ENCODE measurements around the gene PDLIM5.

The PDLIM5 gene

GRCh38 chr4:94455081-94455480, 3.3 kb downstream of the PDLIM5 start:
- TF ChIP-seq CTCF (IDR thresholded peaks at IDR 0.05; ENCODE audit: insufficient read depth, low read length, poor library complexity, severe bottlenecking), result no peak
- Histone ChIP-seq H3K4me3 (replicated peaks; ENCODE audit: low read depth, low read length) (no peak overlapping the region), H3K27me3 (replicated peaks; ENCODE audit: control insufficient read depth, insufficient read depth, low read length) (no peaks in the 10 kb centered on the region), H3K36me3 (ENCODE audit: control insufficient read depth, insufficient read depth, low read length) (no peaks in the 10 kb centered on the region; the same call in none of the 2 replicates)
- no peak for DNase-seq (ENCODE audit: extremely low read depth, insufficient read length)

DNA sequence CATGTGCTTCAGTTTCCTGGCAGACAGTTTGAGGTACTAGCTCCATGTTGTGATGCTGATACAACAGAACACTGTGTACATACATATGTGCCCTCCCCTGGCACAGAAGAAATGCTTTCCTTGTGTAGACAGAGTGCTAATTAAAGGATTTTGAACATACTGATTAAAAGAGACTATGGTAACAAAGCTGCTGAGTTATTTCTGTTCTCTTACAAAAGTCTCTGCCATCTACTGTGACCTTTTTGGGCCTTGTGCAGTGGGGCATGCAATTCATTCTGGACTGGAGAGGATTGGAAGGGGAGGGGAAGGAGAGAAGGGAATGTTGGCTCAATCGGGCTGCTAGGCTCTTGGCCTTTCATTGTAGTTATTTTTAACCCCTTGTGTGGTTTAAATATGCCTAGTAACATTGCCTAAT, 6.0 kb downstream of the PDLIM5 start:
- Histone ChIP-seq H3K27me3 (replicated peaks; ENCODE audit: control insufficient read depth, insufficient read depth, low read length) (no peaks in the 10 kb centered on the region), H3K4me3 (replicated peaks; ENCODE audit: low read depth, low read length) (no peak overlapping the region), H3K36me3 (ENCODE audit: control insufficient read depth, insufficient read depth, low read length) (no peaks in the 10 kb centered on the region; the same call in none of the 2 replicates)
- no peak for TF ChIP-seq CTCF (IDR thresholded peaks at IDR 0.05; ENCODE audit: insufficient read depth, low read length, poor library complexity, severe bottlenecking)
- no peak for DNase-seq (ENCODE audit: extremely low read depth, insufficient read length)

DNA sequence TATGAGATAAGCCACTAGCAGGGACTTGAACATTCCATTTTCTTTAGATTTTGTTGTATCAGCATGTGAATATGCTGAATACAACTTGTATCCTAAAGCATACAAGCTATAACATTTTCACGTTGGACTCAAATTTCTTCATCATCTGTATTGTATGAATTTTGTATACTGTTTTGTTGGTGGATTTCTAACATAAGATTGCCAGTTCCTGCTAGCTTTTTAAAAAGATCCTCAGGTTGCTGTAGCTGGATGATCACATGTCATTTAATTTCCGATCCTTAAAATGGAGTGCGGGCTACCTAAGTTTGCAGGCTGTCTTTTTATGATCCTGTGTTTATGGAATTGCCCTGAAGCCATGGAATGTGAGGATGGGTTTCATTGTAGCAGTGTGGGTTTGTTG, 6.9 kb downstream of the PDLIM5 start:
- Histone ChIP-seq H3K27me3 (replicated peaks; ENCODE audit: control insufficient read depth, insufficient read depth, low read length) (no peaks in the 10 kb centered on the region), H3K4me3 (replicated peaks; ENCODE audit: low read depth, low read length) (no peak overlapping the region), H3K36me3 (ENCODE audit: control insufficient read depth, insufficient read depth, low read length) (no peaks in the 10 kb centered on the region; the same call in none of the 2 replicates)
- no peak for TF ChIP-seq CTCF (IDR thresholded peaks at IDR 0.05; ENCODE audit: insufficient read depth, low read length, poor library complexity, severe bottlenecking)
- DNase-seq (ENCODE audit: extremely low read depth, insufficient read length), result no peak

GRCh38 chr4:94459462-94460161, 7.9 kb downstream of the PDLIM5 start:
- Histone ChIP-seq H3K27me3 (replicated peaks; ENCODE audit: control insufficient read depth, insufficient read depth, low read length) (no peaks in the 10 kb centered on the region), H3K36me3 (ENCODE audit: control insufficient read depth, insufficient read depth, low read length) (no peaks in the 10 kb centered on the region; the same call in none of the 2 replicates), H3K4me3 (replicated peaks; ENCODE audit: low read depth, low read length) (no peak overlapping the region)
- TF ChIP-seq CTCF (IDR thresholded peaks at IDR 0.05; ENCODE audit: insufficient read depth, low read length, poor library complexity, severe bottlenecking), result no peak
- DNase-seq (ENCODE audit: extremely low read depth, insufficient read length), result no peak

DNA sequence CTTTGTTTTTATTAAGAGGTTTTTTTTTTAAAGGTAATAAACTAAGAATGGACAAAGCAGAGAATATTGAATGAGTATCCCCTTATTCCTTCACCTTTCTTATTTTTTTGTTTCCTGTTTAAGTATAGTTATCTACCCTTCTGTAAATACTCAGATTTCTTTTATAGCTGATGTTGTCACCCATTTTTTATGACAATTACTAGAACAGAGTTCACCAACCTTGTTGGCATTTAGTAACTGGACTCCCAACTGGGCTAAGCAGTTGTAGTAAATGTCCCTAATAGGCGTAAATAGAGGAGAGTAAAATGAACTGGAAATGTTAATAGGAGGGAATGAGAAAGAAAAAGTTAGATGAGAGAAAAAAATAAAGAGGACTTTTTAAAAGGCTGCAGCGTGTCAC, 9.8 kb downstream of the PDLIM5 start:
- no peaks in the 10 kb centered on the region; the same call in none of the 2 replicates for H3K36me3 ChIP-seq (ENCODE audit: control insufficient read depth, insufficient read depth, low read length)
- DNase-seq (ENCODE audit: extremely low read depth, insufficient read length), result no peak

More for the DNA sequence above, 9.8 kb downstream of the PDLIM5 start:
- no peak overlapping the region for H3K4me3 ChIP-seq (replicated peaks; ENCODE audit: low read depth, low read length)
- no peaks in the 10 kb centered on the region for H3K27me3 ChIP-seq (replicated peaks; ENCODE audit: control insufficient read depth, insufficient read depth, low read length)
- TF ChIP-seq CTCF (IDR thresholded peaks at IDR 0.05; ENCODE audit: insufficient read depth, low read length, poor library complexity, severe bottlenecking), result no peak
